HG02588 (cell line): ENCODE data around the gene SCART1.
"Not testable (repeated sequence)": the region's sequence is repeated elsewhere in the genome, so short reads cannot be mapped to it uniquely, and the experiment has no call there.

ENCODE experiments used
- ATAC-seq: cut with Tn5 transposase; IDR thresholded peaks from one replicate; pipeline ENCODE4 v1.9.1; 2021; ENCODE audit warnings: mild to moderate bottlenecking, moderate library complexity; ENCODE audit not compliant: unreplicated experiment

SCART1 gene

GRCh38 chr10:133511408-133511807, 57.7 kb downstream of the SCART1 start:
- ATAC-seq = no peak

- ATAC-seq = no peak
Measured at GRCh38 chr10:133511907-133512528, 58.3 kb downstream of the SCART1 start.

- no peak for ATAC-seq
Measured at GRCh38 chr10:133515471-133515870, 61.7 kb downstream of the SCART1 start.

GRCh38 chr10:133516057-133516456, 62.3 kb downstream of the SCART1 start:
- no peak for ATAC-seq

- ATAC-seq = not testable (repeated sequence)
Measured at GRCh38 chr10:133518517-133518916, 64.8 kb downstream of the SCART1 start.
